ENCODE data around the gene SLC22A24. TPM values are rescaled to one million over a fixed set of nuclear protein-coding genes. Genes with fewer than 3 reads are reported as not detected.
"Not testable (repeated sequence)": the region's sequence is repeated elsewhere in the genome, so short reads cannot be mapped to it uniquely, and the experiment has no call there.

The SLC22A24 gene
- total and polyA plus RNA-seq, 2 donors, result 0.05 TPM; not detected in 1

DNA sequence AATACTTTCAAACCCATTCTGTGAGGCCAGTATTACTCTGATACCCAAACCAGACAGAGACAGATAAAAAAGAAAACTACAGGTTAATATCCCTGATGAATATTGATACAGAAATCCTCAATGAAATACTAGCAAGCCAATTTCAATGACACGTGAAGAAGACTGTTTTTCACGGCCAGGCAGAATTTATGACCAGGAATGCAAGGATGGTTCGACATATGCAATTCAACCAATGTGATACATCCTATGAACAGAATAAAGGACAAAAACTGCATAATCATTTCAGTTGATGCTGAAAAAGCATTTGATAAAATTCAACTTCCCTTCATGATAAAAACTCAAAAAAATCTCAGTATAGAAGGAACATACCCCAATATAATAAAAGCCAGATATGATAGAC lies 44.5 kb downstream of the SLC22A24 start:
- Histone ChIP-seq H3K27me3 (ENCODE audit: control insufficient read depth in 2 of 2, insufficient read depth in 1 of 2, low read length in 1 of 2) (no peaks in the 10 kb centered on the region), H3K27ac (ENCODE audit: low read depth in 1 of 2, low read length in 1 of 2) (no peak overlapping the region), H3K9me3 (ENCODE audit: control insufficient read depth in 2 of 2, insufficient read depth in 1 of 2, low read length in 1 of 2) (no peaks in the 10 kb centered on the region), H3K36me3 (ENCODE audit: control insufficient read depth in 2 of 2, insufficient read depth in 2 of 2, low read length in 1 of 2) (no peaks in the 10 kb centered on the region), H3K4me3 (ENCODE audit: low read length in 2 of 2) (no peak overlapping the region), H3K4me1 (ENCODE audit: control insufficient read depth in 2 of 2, insufficient read depth in 2 of 2, low read length in 2 of 2) (no peaks in the 10 kb centered on the region)
- 59% methylated on average over 3 of the region's 3 CpGs for whole genome bisulfite sequencing
- DNase-seq (ENCODE audit: low read depth in 6 of 9, low spot score in 9 of 9), result no peak

- no peak overlapping the region for H3K27ac ChIP-seq (ENCODE audit: low read depth in 1 of 2, low read length in 1 of 2)
- H3K27me3 ChIP-seq (ENCODE audit: control insufficient read depth in 2 of 2, insufficient read depth in 1 of 2, low read length in 1 of 2), result no peaks in the 10 kb centered on the region
- no peak overlapping the region for H3K4me3 ChIP-seq (ENCODE audit: low read length in 2 of 2)
- H3K9me3 ChIP-seq (ENCODE audit: control insufficient read depth in 2 of 2, insufficient read depth in 1 of 2, low read length in 1 of 2), result no peaks in the 10 kb centered on the region
- H3K4me1 ChIP-seq (ENCODE audit: control insufficient read depth in 2 of 2, insufficient read depth in 2 of 2, low read length in 2 of 2), result no peaks in the 10 kb centered on the region
- no peak for DNase-seq (ENCODE audit: low read depth in 6 of 9, low spot score in 9 of 9)
- H3K36me3 ChIP-seq (ENCODE audit: control insufficient read depth in 2 of 2, insufficient read depth in 2 of 2, low read length in 1 of 2), result no peaks in the 10 kb centered on the region
- 83% methylated on average over 2 of the region's 2 CpGs for WGBS
Measured at GRCh38 chr11:63080682-63081081, 63.3 kb downstream of the SLC22A24 start.

DNA sequence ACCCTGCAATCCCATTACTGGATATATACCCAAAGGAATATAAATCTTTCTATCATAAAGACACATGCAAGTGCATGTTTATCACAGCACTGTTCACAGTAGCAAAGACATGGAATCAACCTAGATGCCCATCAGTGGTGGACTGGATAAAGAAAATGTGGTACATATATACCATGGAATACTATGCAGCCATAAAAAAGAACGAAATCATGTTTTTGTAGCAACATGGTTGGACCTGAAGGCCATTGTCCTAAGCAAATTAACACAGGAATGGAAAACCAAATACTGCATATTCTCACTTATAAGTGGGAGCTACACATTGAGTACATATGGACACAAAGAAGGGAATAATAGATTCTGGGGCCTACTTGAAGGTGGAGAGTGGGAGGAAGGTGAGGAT lies 97.8 kb downstream of the SLC22A24 start:
- 58% methylated on average over 1 of the region's 1 CpG for WGBS

GRCh38 chr11:63042596-63042995 lies 101.4 kb downstream of the SLC22A24 start:
- no peak overlapping the region for H3K4me3 ChIP-seq (ENCODE audit: low read length in 2 of 2)
- H3K4me1 ChIP-seq (ENCODE audit: control insufficient read depth in 2 of 2, insufficient read depth in 2 of 2, low read length in 2 of 2), result no peaks in the 10 kb centered on the region
- no peak for DNase-seq (ENCODE audit: low read depth in 6 of 9, low spot score in 9 of 9)
- H3K36me3 ChIP-seq (ENCODE audit: control insufficient read depth in 2 of 2, insufficient read depth in 2 of 2, low read length in 1 of 2), result no peaks in the 10 kb centered on the region
- H3K27me3 ChIP-seq (ENCODE audit: control insufficient read depth in 2 of 2, insufficient read depth in 1 of 2, low read length in 1 of 2), result no peaks in the 10 kb centered on the region
- H3K27ac ChIP-seq (ENCODE audit: low read depth in 1 of 2, low read length in 1 of 2), result no peak overlapping the region
- H3K9me3 ChIP-seq (ENCODE audit: control insufficient read depth in 2 of 2, insufficient read depth in 1 of 2, low read length in 1 of 2), result no peaks in the 10 kb centered on the region
- WGBS, result 97% methylated on average over 3 of the region's 3 CpGs

More for the DNA sequence above, 97.8 kb downstream of the SLC22A24 start:
- H3K4me1 ChIP-seq (ENCODE audit: control insufficient read depth in 2 of 2, insufficient read depth in 2 of 2, low read length in 2 of 2); DNase-seq (ENCODE audit: low read depth in 6 of 9, low spot score in 9 of 9); H3K27ac ChIP-seq (ENCODE audit: low read depth in 1 of 2, low read length in 1 of 2); H3K4me3 ChIP-seq (ENCODE audit: low read length in 2 of 2); H3K9me3 ChIP-seq (ENCODE audit: control insufficient read depth in 2 of 2, insufficient read depth in 1 of 2, low read length in 1 of 2); H3K36me3 ChIP-seq (ENCODE audit: control insufficient read depth in 2 of 2, insufficient read depth in 2 of 2, low read length in 1 of 2); H3K27me3 ChIP-seq (ENCODE audit: control insufficient read depth in 2 of 2, insufficient read depth in 1 of 2, low read length in 1 of 2): not testable (repeated sequence)

- Histone ChIP-seq H3K4me3 (ENCODE audit: low read length in 2 of 2) (no peak overlapping the region), H3K27ac (ENCODE audit: low read depth in 1 of 2, low read length in 1 of 2) (no peak overlapping the region), H3K9me3 (ENCODE audit: control insufficient read depth in 2 of 2, insufficient read depth in 1 of 2, low read length in 1 of 2) (peaks cover 0 to 2% of the 10 kb centered on the region in 2 donors), H3K27me3 (ENCODE audit: control insufficient read depth in 2 of 2, insufficient read depth in 1 of 2, low read length in 1 of 2) (no peaks in the 10 kb centered on the region), H3K36me3 (ENCODE audit: control insufficient read depth in 2 of 2, insufficient read depth in 2 of 2, low read length in 1 of 2) (no peaks in the 10 kb centered on the region), H3K4me1 (ENCODE audit: control insufficient read depth in 2 of 2, insufficient read depth in 2 of 2, low read length in 2 of 2) (no peaks in the 10 kb centered on the region)
- WGBS, result over 99% methylated on average over 4 of the region's 4 CpGs
- DNase-seq (ENCODE audit: low read depth in 6 of 9, low spot score in 9 of 9), result no peak
Measured at GRCh38 chr11:63032457-63032856, 111.6 kb downstream of the SLC22A24 start.

Other genes starting within 250 kb of the SLC22A24 start
- not detected for gene CHRM1, start 222.9 kb downstream of the SLC22A24 start, total RNA-seq
- 0.05 TPM for gene CHRM1, start 222.9 kb downstream of the SLC22A24 start, polyA plus RNA-seq
- gene SLC22A6, start 159.3 kb downstream of the SLC22A24 start, total RNA-seq, result not detected
- gene SLC22A6, start 159.3 kb downstream of the SLC22A24 start, polyA plus RNA-seq, result not detected
- gene SLC22A8, start 128.4 kb downstream of the SLC22A24 start, total RNA-seq, result not detected
- gene SLC22A8, start 128.4 kb downstream of the SLC22A24 start, polyA plus RNA-seq, result 0.02 TPM
- not detected for gene SLC22A25, start 99.4 kb upstream of the SLC22A24 start, total RNA-seq
- not detected for gene SLC22A25, start 99.4 kb upstream of the SLC22A24 start, polyA plus RNA-seq
- not detected for gene SLC22A9, start 225.6 kb upstream of the SLC22A24 start, total RNA-seq
- 0.02 TPM for gene SLC22A9, start 225.6 kb upstream of the SLC22A24 start, polyA plus RNA-seq

Measured in thymus (tissue), 11 donors.